NCI-H187 treated with DMSO at 0.1 percent for 48 hours (cell line): ENCODE data around the gene IGSF3.
"Not testable (repeated sequence)": the region's sequence is repeated elsewhere in the genome, so short reads cannot be mapped to it uniquely, and the experiment has no call there.

Experiments used
- DNase-seq: peaks from one replicate; lab custom pipeline; 2025; lab: John Stamatoyannopoulos, UW

The IGSF3 gene

DNA sequence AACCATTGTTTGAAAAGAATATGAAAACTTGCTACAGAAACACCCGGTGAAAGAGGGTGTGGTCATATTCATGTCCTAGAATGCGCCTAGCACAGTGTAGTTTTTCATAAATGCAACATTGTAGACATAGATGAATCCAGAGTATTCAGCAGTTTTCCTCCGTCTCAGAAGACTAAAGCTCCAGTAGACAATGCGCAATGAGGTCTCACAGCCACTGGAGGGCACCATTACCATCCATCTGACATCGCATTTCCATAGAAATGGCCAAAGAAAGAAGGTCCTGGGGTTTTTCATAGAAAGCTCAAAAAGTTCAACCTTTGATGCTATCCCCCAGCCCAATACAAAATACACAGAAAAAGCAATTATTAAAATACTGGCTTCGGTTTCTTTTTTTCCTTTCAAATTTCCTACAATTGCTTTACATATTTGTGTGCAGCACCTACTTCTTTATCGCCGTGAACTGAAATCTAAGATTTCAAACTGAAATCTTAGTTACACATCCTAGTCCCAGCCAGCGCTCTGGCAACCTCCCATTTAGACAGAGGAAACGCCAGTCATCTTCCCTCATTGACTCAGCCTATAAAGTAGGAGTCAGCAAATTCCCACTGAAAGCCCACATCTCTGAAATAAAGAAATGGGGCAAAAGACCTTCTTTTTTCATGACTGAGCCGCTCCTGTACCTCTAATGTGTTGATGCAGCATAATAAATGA, 92.8 kb downstream of the IGSF3 start:
- no peak for DNase-seq

DNA sequence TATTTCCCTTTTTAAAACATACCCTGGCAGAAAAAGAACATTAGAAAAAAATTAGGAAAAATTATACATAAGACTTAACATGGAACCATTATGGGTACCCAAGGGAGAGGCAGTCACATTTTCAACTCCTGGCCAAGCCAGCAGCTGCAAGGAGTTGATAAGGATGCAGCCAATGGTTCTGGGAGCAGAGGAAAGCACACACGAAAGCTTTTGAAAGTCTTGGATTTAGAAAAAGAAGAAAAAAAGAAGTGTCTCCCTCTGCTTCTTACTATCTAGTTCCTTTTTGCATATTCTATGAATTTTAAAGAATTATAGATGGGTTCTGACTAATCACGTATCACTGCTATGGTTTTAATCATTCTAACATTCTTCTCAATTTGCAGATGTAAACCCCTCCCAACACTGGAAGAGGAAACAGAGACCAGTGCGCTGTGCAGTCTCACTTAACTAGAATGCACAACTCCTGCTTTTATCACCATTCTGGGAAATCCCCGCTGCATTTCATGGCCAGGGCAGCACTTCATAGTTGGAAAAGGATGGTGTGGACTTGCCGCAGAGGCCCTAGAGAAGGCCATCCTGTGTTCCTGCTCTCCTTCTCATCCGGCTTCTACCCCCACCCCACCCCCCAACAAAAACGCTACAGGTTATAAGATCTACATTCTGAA, 94.0 kb downstream of the IGSF3 start:
- DNase-seq = no peak

DNA sequence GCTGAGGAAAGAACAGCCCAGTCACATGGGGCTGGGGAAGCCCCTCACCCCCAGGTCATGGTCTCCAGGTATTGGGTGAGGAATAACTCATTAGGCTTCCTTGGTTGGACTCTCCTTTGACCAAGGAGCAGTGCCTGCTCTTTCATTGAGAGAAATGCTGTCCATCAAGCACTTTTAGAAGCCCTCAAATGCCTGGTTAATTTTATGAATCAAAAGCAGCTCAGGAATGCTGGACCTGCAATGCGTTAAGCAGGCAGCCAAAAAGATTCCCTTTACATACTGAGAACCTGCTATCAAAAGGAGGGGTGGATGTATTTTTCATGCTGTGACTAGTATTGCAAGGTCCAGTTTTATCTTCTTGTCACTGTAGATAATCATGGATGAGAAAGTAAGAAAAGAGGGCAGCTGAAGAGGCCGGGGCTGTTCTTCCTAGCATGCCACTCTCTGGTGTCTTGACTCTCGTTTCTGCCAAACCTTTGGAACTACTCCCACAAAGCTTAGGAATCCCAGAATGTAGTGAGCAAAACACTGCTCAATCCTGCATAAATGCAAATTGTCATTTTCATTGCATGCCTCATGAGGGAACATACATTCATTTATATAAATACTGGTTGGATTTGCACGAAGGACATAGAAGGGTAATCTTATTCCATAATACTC, 94.6 kb downstream of the IGSF3 start:
- no peak for DNase-seq

DNA sequence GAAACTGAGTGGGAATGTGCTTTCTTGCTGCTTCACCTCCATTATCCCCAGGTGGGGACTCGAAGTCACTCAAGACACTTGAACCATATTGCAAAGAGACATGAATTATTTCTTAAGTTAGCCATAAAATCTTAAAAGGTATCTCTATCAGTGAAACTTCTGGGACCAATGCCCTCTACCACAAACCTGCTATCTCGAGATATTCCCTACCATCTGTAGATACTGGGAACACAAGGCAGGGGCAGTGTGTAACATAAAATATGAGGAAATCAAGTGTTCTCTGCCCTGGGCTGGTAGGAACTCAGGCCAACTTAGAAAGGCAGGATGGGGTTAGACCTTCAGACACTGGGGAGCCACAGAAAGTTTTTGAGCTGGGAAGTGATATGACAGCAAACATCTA, 95.4 kb downstream of the IGSF3 start:
- no peak for DNase-seq

DNA sequence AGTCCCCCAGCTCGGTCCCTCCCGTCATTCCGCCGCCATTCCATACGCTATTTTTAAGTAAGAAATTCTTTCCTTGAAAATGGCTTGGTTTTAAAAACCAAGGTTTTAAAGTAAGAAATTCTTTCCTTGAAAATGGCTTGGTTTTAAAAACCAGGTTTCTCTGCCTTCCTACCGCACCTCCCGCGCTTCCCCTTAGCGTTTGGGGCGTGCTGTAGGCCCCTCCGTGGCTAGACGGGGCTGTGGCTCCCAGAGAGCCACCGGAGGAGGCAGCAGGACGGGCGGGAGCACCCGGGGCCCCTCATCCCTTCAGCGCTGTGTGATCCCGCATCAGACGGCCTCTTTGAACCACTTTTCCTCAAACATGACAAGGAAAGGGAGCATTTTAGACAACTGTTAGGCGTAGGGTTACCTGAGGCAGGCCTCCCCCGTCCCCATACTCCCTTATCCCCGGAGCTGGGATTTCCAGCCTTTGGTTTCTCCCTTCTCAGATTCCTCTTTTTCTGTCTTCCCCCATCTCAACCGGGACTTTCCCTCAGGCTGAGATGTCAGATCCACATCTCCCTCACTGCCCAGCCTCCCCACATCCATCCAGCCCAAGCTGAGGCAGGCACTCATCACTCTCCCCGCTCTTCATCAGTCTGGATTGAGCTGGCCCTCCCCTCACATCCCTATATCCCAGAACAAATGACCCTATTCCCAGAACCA, 96.2 kb downstream of the IGSF3 start:
- no peak for DNase-seq

DNA sequence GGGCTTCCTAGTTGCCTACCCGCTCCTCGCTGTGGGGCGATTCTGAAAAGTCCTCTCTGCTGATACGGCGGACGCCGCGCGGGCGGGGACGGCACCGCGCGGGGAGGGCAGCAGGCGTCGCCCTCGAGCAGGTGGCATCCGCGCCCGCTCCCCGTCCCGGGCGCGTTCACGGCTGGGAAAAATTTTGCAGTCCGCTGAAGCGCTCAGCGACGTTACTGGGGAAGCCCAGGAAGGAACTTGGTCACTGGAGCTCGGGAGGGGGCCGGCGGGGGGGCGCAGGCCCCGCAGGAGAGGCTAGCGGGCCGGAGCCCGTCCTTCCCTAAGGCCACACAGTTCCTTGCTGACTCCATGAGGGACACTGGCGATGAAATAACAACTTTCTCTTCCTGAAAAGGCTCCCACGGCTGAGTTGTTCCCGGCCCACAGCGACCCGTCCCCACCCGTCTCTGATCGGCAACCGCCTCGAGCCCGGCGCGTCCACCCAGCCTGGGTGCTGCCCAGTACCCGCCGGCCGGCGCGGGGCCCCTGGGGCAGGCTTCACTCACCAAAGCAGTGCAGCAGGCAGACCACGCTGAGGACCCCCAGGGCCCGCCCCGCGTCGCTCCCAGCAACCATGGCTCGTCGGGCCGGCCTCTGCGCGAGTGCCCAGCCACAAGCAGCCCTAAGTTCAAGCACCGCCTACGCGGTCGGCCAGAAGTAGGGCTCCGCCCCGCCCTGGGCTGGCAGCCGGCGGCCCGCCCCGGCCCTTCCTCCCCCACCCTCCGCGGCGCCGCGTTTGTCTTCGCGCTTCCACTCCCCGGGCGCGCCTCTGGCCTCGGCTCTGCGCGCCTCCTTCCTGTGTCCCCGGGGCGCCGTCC, 96.9 kb downstream of the IGSF3 start, which contains the start of gene CD58:
Gene CD58 (minus strand): TSS at position 669 of the 857 bp plus-strand sequence. CDS start 54 bp downstream, at position 615.
- no peak for DNase-seq

DNA sequence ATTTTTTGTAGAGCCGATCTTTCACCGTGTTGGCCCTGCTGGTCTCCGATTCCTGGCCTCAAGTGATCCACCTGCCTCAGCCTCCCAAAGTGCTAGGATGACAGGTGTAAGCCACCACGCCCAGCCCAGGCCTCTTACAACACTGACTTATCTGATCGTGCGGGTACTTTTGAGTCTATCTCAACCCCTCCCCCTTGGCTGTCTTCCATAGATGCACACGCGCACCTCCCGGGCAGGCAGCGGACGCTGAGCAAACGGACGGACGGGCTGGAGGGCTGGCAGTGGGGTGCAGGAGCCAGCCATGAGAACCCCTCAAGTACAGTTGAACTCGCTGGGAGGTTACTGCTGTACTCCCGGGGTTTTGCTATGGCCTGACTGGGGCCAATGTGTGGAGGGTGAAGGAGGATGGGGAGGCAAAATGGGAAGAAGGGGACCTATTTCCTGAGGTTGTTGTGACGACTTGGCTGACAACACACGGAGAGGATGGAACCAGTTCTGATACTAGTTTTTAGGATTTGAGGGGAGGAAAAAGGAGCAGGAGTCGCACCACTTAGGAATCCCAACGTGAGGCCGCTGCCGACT, 97.7 kb downstream of the IGSF3 start:
- DNase-seq = no peak

DNA sequence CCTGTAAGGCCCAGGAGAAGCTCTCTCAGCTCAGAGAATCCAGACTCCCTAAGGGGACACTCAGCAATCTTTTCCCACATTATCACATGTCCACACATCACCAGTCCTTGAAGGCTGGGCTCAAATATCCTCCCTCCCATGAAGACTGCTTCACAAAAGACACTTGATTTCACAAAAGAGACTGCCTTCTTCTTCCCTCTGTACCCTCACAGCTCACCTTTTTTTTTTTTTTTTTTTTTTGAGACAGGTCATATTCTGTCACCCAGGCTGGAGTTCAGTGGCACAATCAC, 98.2 kb downstream of the IGSF3 start:
- DNase-seq = no peak

DNA sequence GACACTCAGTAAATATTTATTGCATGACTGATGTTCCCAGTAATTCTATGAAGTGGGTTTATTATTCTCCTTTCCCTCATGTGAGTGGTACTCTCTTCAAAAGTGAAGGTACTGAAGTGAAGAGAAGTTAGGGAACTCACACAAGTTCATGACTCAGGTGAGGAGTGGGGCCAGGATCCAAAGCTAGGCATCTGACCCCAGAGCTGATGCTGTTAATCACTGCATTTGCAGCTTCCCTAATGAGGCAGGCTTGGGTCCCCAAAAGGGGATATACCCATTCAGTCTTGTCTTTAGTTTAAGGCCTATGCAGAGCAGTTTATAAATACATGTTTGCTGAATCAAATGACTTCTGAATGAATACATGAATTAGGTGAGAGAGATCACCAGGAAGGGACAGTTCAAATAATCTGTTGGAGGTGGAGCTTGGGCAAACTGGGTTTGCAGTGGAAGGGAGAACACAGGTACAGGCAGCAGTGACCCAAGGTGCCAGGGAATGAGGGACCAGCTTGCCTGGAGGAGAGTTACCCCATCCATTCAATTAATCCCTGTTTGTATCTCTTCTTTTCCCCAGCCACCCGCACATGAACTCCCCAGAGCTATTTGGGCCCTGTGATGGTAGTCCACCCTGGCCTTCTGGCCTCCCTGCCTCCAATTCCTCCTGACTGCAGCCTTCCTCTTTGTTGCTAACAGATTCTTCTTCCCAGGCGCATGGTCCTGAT, 98.7 kb downstream of the IGSF3 start:
- no peak for DNase-seq

DNA sequence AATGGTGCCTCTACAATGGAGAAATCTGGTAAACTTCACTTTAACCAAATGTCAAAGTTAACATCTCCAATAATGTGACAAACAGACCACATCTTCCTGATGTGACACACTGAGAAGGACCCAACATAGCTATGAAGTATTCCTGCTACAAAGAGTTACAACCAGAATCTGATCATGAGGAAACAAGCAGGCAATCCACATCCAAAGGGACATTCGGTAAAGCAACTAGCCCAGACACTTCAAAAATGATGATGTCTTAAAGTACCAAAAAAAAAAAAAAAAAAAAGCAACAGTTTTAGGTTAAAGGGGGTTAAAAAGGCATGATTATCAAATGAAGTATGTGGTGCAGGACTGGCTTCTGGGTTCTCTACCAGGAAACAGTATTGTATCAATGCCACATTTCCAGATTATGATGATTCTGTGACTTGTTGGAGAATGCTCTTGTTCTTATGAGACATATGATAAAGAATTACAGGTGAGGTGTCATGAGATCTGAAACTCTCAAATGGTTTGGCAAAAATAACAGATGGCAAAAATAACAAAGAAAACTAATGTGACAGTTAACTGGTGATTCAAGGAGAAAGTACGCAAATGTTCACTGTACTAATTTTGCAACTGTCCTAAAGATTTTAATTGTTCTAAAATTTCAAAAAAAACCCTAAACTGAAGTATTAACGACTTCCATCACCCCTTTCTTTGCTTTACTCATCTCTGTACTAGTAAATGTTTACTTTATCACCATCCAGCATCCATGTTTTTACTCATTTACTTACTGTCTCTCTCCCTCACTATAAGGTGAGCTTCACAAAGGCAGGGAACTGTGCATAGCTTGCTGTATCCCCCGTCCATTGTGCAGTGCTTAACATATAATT, 99.5 kb downstream of the IGSF3 start:
- DNase-seq = no peak

DNA sequence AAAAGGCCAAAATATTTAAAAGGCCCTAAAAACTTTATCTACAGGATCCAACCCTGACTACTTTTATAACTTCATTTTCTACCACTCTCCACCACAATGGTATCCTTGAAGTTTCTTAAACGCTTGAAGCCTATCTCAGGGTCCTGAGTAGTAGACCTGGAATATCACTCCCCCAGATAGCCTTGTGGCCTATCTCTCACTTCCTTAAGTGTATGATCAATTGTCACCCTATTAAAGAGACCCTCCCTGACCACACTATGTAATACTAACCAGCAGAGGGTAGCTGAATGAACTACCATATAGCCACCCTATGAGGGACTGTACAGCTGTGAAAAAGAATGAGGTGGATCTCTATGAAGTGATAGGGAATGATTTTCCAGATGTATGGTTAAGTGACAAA, 102.3 kb downstream of the IGSF3 start:
- no peak for DNase-seq

DNA sequence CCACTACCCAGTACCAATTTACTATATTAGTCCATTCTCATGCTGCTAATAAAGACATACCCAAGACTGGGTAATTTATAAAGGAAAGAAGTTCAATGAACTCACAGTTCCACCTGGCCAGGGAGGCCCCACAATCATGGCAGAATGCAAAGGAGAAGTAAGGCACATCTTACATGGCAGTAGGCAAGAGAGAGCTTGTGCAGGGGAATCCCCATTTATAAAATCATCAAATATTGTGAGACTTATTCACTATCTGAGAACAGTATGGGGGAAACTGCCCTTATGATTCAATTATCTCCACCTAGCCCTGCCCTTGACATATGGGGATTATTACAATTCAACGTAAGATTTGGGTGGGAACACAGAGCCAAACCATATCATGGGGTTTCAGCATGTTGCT, 103.1 kb downstream of the IGSF3 start:
- DNase-seq = no peak

DNA sequence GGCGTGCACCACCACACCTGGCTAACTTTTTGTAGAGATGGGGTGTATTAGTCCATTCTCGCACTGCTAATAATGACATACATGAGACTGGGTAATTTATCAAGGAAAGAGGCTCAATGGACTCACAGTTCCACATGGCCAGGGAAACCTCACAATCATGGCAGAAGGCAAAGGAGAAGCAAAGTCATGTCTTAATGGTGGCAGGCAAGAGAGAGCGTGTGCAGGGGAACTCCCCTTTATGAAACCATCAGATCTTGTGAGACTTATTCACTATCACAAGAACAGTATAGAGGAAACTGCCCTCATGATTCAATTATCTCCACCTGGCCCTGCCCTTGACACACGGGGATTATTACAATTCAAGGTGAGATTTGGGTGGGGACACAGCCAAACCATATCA, 105.1 kb downstream of the IGSF3 start:
- not testable (repeated sequence) for DNase-seq

DNA sequence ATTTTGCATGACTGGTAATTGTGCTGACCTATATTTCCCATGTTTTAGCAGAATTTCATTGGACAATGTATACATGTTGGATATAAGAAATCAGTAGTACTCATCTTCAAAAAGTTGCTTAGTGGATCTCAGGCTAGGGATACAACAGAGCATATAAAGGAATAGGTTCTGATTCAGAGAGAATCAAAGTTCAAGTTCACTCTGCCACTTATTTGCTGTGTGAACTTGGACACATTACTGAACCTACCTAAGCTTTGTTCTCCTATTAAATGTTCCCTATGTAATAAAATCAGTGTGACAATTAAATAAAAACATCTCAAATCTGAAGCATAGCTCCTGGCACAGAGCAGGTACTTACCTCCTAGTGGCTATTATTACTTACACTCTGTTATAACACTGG, 106.0 kb downstream of the IGSF3 start:
- DNase-seq = no peak

DNA sequence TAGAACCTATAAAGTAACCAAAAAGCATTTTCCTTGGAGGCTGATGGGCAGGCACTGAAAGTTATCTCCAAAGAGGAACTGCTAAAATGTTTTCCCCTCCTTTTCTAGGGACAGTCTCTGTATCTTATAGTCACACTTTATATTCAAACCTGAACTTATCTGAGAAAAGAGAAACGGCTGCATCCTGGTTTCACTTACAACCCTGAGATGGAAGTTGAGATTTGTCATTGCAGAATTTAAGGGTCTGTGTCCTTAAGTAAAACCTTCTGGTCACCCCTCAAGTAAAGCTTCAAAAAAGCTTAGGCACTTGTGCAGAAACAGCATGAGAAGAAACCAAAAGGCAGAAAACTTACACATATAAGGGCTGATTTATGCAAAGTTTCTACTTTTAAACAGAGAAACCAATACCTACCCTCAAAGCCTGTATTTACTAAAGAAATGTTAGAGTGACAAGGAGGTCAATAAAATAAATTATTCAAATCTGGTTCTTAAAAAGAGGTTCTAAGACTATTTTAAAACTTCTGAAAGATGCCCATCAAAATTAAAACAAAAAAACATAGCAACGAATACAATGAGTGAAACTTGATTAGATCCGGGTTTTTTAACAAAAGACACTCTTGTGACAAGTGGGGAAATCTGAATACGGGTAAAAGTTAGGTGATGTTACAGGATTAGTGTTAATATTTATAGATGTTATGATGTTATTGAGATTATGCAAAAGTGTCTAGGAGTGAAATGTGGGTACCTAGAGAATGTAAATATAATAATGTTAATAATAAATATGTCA, 106.6 kb downstream of the IGSF3 start:
- DNase-seq = no peak

DNA sequence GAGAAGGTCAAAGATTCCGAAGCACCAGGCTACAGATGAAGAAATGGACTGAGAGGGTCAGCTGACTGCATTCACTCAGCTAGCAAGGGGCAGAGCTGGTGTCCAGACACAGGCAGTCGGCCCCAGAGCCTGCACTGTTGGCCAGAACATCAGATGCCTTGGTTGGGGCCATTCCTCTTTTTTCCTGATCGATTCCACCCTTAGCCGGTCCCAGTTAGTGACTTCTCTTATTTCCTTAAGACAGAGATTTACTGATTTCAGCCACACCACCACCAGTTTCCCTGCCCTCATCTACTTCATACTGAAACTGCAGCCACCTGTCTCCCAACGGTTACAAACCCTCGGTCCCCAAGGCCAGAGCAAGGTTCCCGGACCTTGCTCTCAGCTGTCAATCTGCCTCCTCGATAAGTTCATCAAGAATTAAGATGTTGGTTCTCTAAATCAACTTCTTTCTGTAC, 108.2 kb downstream of the IGSF3 start:
- no peak for DNase-seq

DNA sequence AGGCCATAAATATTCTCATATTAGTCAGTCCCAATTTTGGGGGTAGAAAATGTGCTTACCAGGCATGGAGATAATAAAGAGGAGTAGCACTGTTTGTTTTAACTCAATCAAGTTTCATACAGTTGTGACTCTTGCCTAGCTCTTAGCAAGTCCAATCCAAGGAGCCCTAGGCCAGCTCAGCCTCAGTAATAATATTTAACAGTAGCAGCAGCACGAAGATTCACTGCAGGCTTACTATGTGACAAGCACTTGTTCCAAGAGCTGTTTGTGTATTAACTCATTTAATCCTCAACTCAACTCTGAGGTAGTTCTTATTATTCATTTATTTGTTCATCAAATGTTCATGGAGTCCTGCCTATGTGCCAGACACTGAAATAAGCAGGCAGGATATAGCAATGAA, 109.0 kb downstream of the IGSF3 start:
- DNase-seq = no peak

DNA sequence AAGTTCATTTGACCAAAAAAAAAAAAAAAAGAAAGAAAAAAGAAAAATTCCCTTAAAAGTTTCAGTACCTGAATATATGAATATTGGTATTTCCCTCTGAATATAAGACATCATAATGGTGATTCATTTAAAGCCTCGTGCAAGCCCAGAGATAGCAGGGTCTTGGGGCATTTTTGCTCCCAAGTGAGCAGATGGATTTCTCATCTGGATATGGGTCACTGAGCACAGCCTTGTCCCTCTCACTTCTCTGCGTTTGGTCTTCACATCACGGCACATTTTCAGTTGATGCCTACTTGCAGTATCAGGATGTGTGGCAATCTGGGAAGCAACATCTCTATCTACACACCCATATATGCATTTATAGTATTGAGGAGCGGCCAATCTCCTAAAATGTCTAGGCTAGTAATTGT, 109.4 kb downstream of the IGSF3 start:
- DNase-seq = no peak

DNA sequence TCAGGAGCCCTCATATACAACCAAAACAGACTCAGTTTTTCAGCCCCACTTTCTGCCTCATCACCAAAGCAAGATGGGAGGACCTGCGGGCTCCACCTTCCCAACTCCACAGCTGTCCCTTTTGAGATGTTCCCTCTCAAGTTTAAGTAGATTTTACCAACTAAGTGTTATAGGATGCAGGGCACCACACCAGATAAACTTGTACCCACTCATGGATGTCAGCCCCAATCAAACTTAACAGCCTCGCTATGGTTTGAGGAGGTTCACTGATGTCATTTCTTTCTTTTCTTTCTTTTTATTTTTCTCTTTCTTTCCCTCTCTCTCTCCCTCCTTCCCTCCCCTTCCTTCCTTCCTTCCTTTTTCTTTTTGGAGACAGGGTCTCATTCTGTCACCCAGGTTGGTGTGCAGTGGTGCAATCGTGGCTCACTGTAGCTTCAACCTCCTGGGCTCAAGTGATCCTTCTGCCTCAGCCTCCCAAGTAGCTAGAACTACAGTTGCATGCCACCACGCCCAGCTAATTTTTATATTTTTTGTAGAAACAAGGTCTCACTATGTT, 110.1 kb downstream of the IGSF3 start:
- DNase-seq = no peak
